Caco-2 (cell line): ENCODE results near the gene ATP10B. TPM values are rescaled to one million over a fixed set of nuclear protein-coding genes. Genes with fewer than 3 reads are reported as not detected.

Experiments
- BruUV-seq: library from RNA; stranded (reverse); fragments of 400-500 nt; replicated peaks from 2 replicates; lab custom pipeline; 2021; lab: Mats Ljungman, UMichigan
- CTCF ChIA-PET: fragments of 300-600 bp; sonication (Branson Sonifier 250); formaldehyde crosslinking; loops from one replicate; lab custom pipeline; 2022; ENCODE audit warnings: antibody characterized with exemption; lab: Charles Lee
- POLR2A ChIA-PET: fragments of 300-600 bp; sonication (Branson Sonifier 250); formaldehyde crosslinking; loops from one replicate; lab custom pipeline; 2022; ENCODE audit warnings: antibody characterized with exemption; lab: Charles Lee
- DNase-seq, 2 experiments: peaks; one replicate each; pipeline versions ENCODE4 v3.0.0 to v3.0.0-alpha.2; 2020 to 2022
- H3K27me3 ChIP-seq: replicated peaks from 2 replicates; pipeline ENCODE4 v1.6.0; 2011; ENCODE audit warnings: low read length; ENCODE audit not compliant: control insufficient read depth, insufficient read depth
- H3K36me3 ChIP-seq: 2 replicates; pipeline ENCODE4 v1.5.1; 2011; ENCODE audit warnings: low read length; ENCODE audit not compliant: control insufficient read depth, insufficient read depth
- H3K4me1 ChIP-seq: fragments of 250-450 bp; sonication (Bioruptor Pico); 2 replicates; pipeline ENCODE4 v1.5.1; 2020; ENCODE audit warnings: mild to moderate bottlenecking
- H3K4me3 ChIP-seq: 2 replicates; pipeline ENCODE4 v1.5.1; 2011; ENCODE audit warnings: low read depth, mild to moderate bottlenecking, control low read depth, low read length
- H3K9me3 ChIP-seq: fragments of 250-450 bp; sonication (Bioruptor Pico); 2 replicates; pipeline ENCODE4 v1.5.1; 2020; ENCODE audit warnings: mild to moderate bottlenecking, moderate library complexity
- H3K27ac Mint-ChIP-seq: one replicate; pipeline ENCODE4 v1.8.0; 2022; ENCODE audit warnings: mixed read lengths; ENCODE audit not compliant: unreplicated experiment
- H3K27me3 Mint-ChIP-seq: one replicate; pipeline ENCODE4 v1.8.0; 2022; ENCODE audit warnings: mixed read lengths; ENCODE audit not compliant: insufficient read depth, unreplicated experiment
- H3K36me3 Mint-ChIP-seq: one replicate; pipeline ENCODE4 v1.8.0; 2022; ENCODE audit warnings: mild to moderate bottlenecking, mixed read lengths; ENCODE audit not compliant: insufficient read depth, unreplicated experiment
- H3K4me1 Mint-ChIP-seq: one replicate; pipeline ENCODE4 v1.8.0; 2022; ENCODE audit warnings: low read depth, mixed read lengths; ENCODE audit not compliant: unreplicated experiment
- H3K4me3 Mint-ChIP-seq: one replicate; pipeline ENCODE4 v1.8.0; 2022; ENCODE audit warnings: mild to moderate bottlenecking, moderate library complexity, mixed read lengths; ENCODE audit not compliant: unreplicated experiment
- H3K9me3 Mint-ChIP-seq: one replicate; pipeline ENCODE4 v1.8.0; 2022; ENCODE audit warnings: mixed read lengths; ENCODE audit not compliant: unreplicated experiment
- intact Hi-C: fragments of 100-400 bp; cut with micrococcal nuclease; formaldehyde crosslinking; loops from one replicate; pipeline ENCODE4 v1.10.0; 2022; ENCODE audit not compliant: unreplicated experiment
- total RNA-seq: library from RNA; stranded (reverse); gene quantifications from 2 replicates; pipeline ENCODE4 v1.2.3, GENCODE V29; 2022
- TF ChIP-seq, protein P1 (sequence below), 2 experiments: fragments of 200-600 bp in 1 of 2; IDR thresholded peaks; 1 replicate in 1 of 2; 2 replicates in 1 of 2; pipeline versions ENCODE4 v1.5.1 to v1.8.0; 2011 to 2022; ENCODE audit warnings: antibody characterized with exemption in 1 of 2, control low read depth in 1 of 2, inconsistent platforms in 1 of 2, low read depth in 1 of 2, low read length in 1 of 2, mild to moderate bottlenecking in 1 of 2, moderate library complexity in 1 of 2; ENCODE audit not compliant: insufficient read depth in 1 of 2, severe bottlenecking in 1 of 2, unreplicated experiment in 1 of 2

The ATP10B gene
- total RNA-seq, 1 experiment from 2014 or later = 0.43 TPM

- Histone ChIP-seq H3K36me3 (no peaks in the 10 kb centered on the region), H3K9me3 (no peaks in the 10 kb centered on the region), H3K4me1 (no peaks in the 10 kb centered on the region), H3K4me3 (no peak overlapping the region), H3K27me3 (no peaks in the 10 kb centered on the region)
- no peaks in the 10 kb centered on the region for H3K27me3 Mint-ChIP-seq
- ChIA-PET CTCF (no interaction called here), POLR2A (no interaction called here)
- TF ChIP-seq, protein P1, sequence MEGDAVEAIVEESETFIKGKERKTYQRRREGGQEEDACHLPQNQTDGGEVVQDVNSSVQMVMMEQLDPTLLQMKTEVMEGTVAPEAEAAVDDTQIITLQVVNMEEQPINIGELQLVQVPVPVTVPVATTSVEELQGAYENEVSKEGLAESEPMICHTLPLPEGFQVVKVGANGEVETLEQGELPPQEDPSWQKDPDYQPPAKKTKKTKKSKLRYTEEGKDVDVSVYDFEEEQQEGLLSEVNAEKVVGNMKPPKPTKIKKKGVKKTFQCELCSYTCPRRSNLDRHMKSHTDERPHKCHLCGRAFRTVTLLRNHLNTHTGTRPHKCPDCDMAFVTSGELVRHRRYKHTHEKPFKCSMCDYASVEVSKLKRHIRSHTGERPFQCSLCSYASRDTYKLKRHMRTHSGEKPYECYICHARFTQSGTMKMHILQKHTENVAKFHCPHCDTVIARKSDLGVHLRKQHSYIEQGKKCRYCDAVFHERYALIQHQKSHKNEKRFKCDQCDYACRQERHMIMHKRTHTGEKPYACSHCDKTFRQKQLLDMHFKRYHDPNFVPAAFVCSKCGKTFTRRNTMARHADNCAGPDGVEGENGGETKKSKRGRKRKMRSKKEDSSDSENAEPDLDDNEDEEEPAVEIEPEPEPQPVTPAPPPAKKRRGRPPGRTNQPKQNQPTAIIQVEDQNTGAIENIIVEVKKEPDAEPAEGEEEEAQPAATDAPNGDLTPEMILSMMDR (IDR thresholded peaks at IDR 0.05; ENCODE audit: insufficient read depth in 1 of 2, low read depth in 1 of 2, low read length in 1 of 2, severe bottlenecking in 1 of 2, unreplicated experiment in 1 of 2) = no peak
- H3K4me1 Mint-ChIP-seq = no peaks in the 10 kb centered on the region
- BruUV-seq = no TSS peak
- H3K9me3 Mint-ChIP-seq = no peaks in the 10 kb centered on the region
- intact Hi-C loops = no loop called here
- DNase-seq = no peak
- H3K27ac Mint-ChIP-seq = no peak overlapping the region
- no peaks in the 10 kb centered on the region for H3K36me3 Mint-ChIP-seq
- H3K4me3 Mint-ChIP-seq = no peak overlapping the region
These were observed 312.6 kb downstream of the ATP10B start for GRCh38 chr5:160539431-160539830.

GRCh38 chr5:160537940-160538339 lies 314.1 kb downstream of the ATP10B start:
- no TSS peak for BruUV-seq
- CTCF ChIA-PET = no interaction called here
- no peaks in the 10 kb centered on the region for H3K36me3 ChIP-seq

GRCh38 chr5:160537116-160537515 lies 314.9 kb downstream of the ATP10B start:
- H3K4me3 ChIP-seq = no peak overlapping the region
- no peaks in the 10 kb centered on the region for H3K9me3 Mint-ChIP-seq
- H3K4me1 ChIP-seq = no peaks in the 10 kb centered on the region
- no peaks in the 10 kb centered on the region for H3K4me1 Mint-ChIP-seq
- H3K27ac Mint-ChIP-seq = no peak overlapping the region
- POLR2A ChIA-PET = no interaction called here
- DNase-seq = no peak
- H3K36me3 ChIP-seq = no peaks in the 10 kb centered on the region
- no peaks in the 10 kb centered on the region for H3K27me3 Mint-ChIP-seq
- BruUV-seq = no TSS peak
- H3K9me3 ChIP-seq = no peaks in the 10 kb centered on the region
- CTCF ChIA-PET = no interaction called here
- no peak overlapping the region for H3K4me3 Mint-ChIP-seq
- no peaks in the 10 kb centered on the region for H3K27me3 ChIP-seq
- intact Hi-C loops = no loop called here
- H3K36me3 Mint-ChIP-seq = no peaks in the 10 kb centered on the region
- TF ChIP-seq, protein P1 (IDR thresholded peaks at IDR 0.05; ENCODE audit: insufficient read depth in 1 of 2, low read depth in 1 of 2, low read length in 1 of 2, severe bottlenecking in 1 of 2, unreplicated experiment in 1 of 2) = no peak

More at GRCh38 chr5:160537940-160538339, 314.1 kb downstream of the ATP10B start:
- Mint-ChIP-seq H3K4me3 (no peak overlapping the region), H3K9me3 (no peaks in the 10 kb centered on the region), H3K27me3 (no peaks in the 10 kb centered on the region), H3K4me1 (no peaks in the 10 kb centered on the region), H3K27ac (no peak overlapping the region), H3K36me3 (no peaks in the 10 kb centered on the region)
- intact Hi-C loops = no loop called here
- H3K9me3 ChIP-seq = no peaks in the 10 kb centered on the region
- TF ChIP-seq, protein P1 (IDR thresholded peaks at IDR 0.05; ENCODE audit: insufficient read depth in 1 of 2, low read depth in 1 of 2, low read length in 1 of 2, severe bottlenecking in 1 of 2, unreplicated experiment in 1 of 2) = no peak
- POLR2A ChIA-PET = no interaction called here
- H3K27me3 ChIP-seq = no peaks in the 10 kb centered on the region
- H3K4me1 ChIP-seq = no peaks in the 10 kb centered on the region
- DNase-seq = no peak
- no peak overlapping the region for H3K4me3 ChIP-seq
